HG02678 (cell line): ENCODE results near the gene CCT3.
A peak's percentile ranks its signal among the peaks of the same experiment; 100 is the strongest.
"Not testable (repeated sequence)": the region's sequence is repeated elsewhere in the genome, so short reads cannot be mapped to it uniquely, and the experiment has no call there.

Experiments used
- ATAC-seq: cut with Tn5 transposase; IDR thresholded peaks from one replicate; pipeline ENCODE4 v1.9.1; 2021; ENCODE audit warnings: mild to moderate bottlenecking, moderate library complexity; ENCODE audit not compliant: unreplicated experiment

Gene CCT3

DNA sequence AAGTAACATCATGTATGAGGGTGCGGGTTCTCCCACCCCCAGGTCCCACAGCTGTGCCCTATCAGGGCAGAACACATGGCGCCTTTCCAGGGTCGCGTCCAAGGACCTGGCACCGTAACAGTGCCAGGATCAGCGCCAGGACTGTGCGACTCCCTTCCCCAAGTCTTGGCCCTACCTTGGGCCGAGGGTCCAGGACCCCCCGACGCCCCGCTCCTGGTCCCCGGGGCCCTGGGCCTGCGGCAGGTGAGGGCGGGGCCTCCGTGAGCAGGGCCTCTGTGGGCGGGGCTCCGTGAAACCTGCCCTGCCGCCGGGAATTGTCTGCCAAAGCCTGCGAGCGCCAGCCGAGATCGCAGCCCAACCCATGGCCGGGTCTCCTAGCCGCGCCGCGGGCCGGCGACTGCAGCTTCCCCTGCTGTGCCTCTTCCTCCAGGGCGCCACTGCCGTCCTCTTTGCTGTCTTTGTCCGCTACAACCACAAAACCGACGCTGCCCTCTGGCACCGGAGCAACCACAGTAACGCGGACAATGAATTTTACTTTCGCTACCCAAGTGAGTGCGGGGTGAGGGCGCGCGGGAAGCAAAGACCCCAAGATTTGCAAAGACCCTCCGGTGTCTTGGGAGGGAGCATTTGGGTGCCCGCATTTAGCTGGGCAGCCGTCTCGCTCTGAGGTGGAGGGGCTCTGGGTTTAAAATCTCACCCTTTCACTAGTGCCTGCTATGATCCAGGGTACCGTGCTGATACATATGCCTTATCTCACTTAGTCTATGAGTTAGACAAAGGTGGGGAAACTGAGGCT lies 31.0 kb upstream of the CCT3 start, which contains the start of gene RHBG:
Gene RHBG (plus strand): TSS at position 323 of the 796 bp plus-strand sequence. CDS start 39 bp downstream, at position 362.
- no peak for ATAC-seq

DNA sequence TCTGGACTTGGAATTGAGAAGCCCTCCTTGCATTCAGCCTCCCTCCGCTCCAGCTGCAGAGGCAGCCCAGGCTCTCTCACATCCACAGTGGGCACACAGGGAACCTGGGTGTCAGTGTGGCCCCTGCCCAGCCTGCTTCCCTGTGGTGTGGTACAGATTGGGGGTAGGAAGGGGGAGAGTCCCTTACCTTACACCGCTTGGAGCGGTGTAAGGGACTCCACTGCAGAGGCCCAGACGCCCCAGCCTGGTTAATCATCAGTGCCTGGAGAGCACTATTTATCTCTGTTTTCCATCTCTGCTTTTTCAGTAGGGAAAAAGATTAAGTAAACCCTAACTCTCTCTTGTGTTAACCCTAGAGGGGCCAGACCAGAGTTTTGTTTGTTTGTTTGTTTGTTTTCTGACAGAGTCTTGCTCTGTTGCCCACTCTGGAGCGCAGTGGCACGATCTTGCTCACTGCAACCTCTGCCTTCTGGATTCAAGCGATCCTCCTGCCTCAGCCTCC lies 30.1 kb upstream of the CCT3 start:
- no peak for ATAC-seq

DNA sequence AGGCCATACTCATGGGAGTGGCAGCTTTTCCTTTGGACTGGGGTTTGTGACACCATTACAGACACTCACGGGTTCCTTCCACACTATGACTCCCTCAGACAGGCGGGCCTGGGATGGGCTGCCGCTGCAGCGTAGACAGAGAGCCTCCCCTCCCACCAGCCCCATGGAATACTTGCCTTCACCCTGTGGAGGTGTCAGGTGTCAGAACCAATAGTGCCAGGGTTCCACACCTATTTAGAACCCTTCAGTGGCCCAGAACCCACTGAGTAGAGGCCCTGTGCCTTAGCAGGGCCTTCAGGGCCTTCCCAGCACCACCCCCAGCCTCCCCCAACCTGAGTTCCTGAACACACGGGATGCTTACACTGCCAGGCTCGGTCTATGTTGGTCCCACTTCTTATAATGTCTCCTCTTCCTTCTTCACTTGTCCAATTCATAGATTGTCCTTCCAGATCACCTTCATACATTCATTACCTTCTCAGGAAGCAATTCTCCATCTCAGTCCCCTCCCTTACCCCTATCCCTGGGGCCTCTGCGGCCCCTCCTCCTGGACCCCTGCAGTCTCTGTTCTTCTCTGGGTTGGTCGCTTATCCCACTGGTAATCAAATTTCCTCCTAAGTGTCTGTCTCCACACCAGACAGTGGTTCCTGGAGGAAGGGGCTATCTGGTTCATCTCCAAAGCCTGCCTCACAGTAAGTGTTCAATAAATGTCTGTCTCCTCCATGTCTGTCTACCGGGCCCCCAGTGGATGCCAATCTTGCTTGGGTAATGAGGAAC lies 29.5 kb upstream of the CCT3 start:
- no peak for ATAC-seq

DNA sequence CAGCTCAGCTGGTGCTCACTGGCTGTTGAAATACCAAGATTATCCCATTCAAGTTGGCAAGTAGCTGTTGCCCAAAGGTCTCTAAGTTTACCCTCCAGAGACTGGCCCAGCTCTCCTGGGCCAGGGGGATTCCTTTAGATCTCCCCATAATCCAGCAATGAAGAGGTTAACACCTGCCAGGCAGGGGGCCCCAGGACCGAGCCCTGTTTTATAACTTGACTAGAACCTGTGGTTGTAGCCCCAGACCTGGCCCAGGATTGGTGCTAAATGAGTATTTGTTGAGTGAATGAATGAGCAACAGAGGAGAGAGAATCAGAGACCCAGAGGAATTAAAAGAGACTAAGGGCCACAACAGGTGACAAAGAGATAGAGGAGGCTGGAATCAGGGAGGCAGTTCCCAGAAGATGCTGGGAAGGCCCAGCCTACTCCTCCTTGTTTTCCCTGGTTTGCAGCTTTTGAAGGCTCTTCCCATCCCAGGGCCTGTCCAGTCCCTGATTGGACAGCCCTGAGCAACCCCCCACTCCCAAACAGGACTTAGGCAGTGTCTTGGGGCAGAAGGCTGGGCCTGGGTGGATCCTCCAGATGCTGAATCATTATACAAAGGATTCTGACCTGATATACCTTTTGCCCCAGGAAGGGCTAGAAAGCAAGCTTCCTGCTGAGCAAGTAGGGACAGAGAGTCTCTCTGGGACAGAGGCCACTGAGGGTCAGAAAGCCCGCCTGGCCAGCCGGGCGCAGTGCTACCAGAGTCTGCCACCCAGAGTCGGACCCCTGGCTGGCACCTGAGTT lies 28.5 kb upstream of the CCT3 start:
- ATAC-seq = no peak

DNA sequence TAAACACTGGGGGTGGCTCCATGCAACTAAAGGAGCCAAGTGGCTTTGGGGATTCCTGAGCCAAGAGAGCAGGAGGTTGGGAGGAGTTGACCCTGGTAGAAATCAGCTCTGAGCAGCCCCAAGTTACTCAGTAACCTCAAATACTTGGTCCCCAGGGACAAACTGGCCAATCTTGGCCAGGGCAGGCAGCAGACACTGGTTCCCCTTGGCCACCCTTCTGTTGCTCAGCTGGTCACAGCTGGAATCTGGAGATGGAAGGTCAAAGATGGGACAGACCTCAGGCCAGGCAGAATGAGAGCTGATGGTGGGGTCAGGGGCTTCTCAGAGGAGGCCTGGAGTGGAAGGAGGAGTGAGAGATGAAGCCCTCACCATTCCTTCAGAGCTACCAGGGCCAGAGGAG lies 27.7 kb upstream of the CCT3 start:
- no peak for ATAC-seq

DNA sequence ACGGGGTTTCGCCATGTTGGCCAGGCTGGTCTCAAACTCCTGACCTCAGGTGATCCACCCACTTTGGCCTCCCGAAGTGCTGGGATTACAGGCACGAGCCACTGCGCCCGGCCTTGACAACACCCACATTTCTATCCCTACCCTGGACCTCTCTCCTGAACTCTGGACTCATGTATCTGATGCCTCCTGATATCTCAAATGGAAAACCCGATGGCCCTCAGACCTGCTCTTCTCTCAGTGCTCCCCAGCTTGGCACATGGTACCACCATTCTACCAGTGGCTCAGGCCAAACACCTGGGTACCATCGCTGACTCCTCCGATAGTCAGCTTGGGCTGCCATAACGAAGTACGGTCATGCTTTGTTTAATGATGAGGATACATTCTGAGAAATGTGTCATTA lies 22.4 kb upstream of the CCT3 start:
- no peak for ATAC-seq

DNA sequence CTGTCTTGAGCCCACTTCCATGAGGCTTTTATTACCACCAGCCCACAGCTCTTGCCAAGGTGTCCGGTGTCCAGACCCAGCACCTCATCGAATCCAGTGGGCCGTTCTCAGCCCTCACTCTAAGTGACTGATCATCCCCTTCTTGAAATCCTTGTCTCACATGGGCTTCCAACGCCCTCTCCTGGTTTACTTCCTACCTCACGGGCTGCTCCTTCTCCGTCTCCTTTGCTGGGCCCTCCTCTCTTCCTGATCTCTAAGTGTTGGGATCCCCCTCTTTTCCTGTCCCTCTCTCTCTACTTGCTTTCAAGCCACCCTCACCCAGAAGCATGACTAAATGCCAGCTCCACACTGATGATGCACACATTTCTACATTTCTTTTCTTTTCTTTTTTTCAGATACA lies 21.9 kb upstream of the CCT3 start:
- no peak for ATAC-seq

DNA sequence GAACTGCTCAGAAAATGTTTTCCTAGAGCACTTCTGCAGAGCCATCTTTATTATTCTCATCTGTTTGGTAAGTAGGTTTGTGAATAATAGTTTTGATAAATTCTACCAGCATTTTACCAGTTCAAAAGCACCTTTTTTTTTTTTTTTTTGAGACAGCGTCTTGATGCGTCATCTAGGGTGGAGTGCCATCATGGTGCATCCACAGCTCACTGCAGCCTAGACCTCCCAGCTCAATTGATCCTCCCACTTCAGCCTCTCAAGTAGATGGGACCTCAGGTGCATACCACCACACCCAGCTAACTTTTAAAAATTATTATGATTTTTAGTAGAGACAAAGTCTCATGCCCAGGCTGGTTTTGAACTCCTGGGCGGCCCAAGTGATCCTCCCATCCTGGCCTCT lies 21.2 kb upstream of the CCT3 start:
- no peak for ATAC-seq

DNA sequence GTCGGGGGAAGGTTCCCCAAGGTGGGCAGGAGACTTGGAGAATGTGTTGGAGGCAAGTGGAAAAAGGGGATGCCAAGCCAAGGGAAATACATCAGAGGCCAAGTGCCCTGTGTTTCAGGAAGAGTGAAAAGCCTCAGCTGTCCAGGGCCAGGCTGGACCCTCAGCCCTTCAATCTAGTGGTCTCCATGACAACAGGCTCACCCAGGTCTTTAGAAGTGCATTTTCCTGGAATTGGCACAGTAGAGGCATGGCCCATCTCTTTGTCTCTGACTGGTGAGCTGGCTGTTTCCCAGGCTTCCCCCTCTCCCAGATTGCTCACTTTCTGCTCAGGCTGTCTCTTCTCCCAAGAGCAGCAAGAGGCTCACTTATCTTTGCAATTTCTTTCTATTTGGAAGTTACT lies 20.5 kb upstream of the CCT3 start:
- no peak for ATAC-seq

DNA sequence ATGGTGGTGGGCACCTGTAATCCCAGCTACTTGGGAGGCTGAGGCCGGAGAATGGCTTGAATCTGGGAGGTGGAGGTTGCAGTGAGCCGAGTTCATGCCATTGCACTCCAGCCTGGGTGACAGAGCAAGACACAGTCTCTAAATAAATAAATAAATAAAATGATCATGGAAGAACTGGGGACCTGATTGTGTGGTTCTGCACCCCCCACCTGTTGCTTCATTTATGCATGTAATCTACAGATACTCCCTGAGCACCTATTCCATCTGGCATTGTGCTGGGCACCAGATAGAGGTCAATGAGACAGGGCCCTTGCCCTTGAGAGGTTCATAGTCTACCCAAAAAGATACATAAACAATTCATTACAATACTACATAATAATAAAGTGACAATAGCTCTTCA lies 19.9 kb upstream of the CCT3 start:
- no peak for ATAC-seq

DNA sequence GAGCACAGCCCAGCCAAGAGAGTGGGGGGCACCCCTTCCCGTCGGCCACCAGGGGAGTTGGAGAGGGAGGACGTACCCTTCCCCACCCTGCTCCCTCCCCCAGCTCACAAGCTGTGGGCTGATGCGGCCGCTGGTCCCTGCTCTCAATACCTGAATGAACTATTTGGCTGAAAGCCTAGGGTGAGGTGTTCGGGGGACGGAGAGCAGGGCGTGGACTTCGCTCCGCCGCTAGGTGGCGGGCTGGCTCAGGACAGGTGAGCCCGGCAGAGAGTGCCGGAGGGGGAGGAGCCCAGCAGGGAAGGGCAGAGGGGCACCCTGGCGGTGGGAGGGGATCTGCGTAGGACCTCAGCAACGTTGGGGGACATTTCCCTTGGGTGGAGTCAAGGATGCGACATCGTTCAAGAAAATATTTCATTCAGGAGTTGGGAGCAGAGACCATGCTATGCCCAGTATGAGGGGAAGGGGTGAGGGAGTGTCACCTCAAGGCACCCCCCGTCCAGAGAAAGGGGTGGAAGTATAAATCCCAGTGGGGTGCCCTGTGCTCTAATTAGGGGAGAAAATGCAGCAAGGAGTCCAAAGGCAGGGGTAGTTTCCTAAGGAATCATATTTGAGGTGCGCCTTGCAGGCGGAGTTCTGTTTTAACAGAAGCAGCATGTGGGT lies 18.9 kb upstream of the CCT3 start:
- peak; percentile 74 for ATAC-seq

DNA sequence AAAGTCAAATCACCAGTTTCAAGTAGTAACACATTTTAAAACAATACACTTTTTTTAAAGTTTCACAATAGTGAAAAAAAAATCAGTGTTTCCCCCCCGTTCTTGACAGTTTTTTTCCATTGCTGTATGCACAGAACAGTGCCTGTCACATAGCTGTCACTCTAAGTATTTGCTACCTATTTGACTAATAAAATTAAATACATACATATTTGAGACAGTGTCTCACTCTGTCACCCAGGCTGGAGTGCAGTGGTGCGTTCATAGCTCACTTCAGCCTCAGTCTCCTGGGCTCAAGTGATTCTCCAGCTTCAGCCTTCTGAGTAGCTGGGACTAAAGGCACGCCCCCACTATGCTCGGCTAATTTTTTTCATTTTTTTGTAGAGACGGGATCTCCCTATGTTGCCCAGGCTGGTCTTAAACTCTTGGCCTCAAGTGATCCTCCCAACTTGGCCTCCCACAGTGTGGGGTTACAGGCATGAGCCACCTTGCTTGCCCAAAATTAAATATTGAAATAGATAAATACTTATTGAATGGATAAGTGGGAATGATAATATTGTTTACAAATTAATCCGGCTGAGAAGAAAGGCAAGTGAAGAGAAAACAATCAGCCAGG lies 18.3 kb upstream of the CCT3 start:
- no peak for ATAC-seq

DNA sequence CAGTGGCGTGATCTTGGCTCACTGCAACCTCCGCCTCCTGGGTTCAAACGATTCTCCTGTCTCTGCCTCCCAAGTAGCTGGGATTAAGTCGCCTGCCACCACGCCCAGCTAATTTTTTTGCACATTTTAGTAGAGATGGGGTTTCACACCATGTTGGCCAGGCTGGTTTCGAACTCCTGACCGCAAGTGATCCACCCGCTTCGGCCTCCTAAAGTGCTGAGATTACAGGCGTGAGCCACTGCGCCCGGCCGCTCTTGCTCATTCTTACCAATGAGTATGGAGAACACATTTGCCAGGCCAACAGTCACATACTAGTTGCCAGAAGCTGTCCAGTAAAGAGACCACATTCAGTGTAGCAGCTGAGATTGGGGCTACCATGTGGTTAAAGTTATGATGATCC lies 14.4 kb upstream of the CCT3 start:
- ATAC-seq = not testable (repeated sequence)

DNA sequence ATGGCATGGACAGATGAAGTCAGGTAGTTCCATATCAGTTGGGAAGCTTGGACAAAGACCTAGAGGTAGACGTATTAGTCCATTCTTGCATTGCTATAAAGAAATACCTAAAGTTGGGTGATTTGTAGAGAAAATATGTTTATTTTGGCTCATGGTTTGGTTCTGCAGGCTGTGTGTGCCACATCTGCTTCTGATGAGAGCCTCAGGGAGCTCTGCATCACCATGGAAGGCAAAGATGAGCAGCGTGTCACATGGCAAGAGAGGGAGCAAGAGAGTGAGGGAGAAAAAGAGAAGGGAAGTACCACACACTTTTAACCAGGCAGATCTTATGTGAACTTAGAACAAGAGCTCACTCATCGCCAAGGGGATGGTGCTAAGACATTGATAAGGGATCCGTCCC lies 9.2 kb upstream of the CCT3 start:
- no peak for ATAC-seq

DNA sequence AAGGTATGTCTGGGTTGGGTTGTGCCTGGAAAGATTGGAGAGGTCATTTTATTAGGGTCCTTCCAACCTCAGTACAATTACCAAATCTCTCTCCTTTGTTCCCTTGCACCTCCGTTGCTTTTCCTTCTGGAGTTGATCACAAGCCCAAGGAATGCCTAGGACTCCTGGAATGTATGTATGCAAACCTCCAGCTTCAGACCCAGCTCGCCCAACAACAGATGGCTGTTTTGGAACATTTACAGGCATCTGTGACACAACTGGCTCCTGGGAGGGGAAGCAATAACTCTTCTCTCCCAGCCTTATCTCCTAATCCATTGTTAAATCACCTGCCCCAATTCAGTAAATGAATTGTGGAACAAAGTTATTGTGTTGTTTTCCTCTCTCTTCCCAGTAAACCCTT lies 8.5 kb upstream of the CCT3 start:
- no peak for ATAC-seq

DNA sequence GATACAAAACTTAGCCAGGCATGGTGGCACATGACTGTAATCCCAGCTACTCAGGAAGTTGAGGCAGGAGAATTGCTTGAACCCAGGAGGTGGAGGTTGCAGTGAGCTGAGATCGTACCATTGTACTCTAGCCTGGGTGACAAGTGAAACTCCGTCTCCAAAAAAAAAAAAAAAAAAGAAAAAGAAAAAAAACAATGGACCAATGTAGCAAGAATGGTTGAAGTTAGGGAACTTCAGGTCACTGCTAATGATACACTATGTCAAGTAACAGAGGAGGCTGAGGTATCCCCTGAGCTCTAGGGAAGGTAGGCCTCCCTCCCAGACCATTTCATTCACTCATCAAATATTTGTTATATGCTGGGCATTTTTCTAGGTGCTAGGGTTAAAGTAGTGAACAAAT lies 7.9 kb upstream of the CCT3 start:
- not testable (repeated sequence) for ATAC-seq

DNA sequence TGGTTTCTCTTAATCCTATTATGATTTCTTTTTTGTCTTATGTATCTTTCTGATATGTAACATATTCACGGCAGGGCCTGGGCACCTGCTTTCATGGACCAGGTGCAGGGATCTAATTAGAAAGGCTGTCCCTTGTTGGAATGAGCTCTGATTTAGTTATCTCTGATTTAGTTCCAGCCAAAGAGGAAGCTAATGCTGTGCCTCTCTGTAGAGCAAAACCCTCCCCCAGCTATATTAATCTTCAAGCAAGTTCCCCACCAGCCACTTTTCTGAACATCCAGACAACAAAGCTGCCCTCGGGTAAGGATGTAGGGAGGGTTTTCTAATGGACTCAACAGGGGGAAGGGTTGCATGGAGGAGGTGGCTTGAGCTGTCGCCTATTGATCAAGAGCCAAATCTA lies 6.3 kb upstream of the CCT3 start:
- ATAC-seq = no peak

DNA sequence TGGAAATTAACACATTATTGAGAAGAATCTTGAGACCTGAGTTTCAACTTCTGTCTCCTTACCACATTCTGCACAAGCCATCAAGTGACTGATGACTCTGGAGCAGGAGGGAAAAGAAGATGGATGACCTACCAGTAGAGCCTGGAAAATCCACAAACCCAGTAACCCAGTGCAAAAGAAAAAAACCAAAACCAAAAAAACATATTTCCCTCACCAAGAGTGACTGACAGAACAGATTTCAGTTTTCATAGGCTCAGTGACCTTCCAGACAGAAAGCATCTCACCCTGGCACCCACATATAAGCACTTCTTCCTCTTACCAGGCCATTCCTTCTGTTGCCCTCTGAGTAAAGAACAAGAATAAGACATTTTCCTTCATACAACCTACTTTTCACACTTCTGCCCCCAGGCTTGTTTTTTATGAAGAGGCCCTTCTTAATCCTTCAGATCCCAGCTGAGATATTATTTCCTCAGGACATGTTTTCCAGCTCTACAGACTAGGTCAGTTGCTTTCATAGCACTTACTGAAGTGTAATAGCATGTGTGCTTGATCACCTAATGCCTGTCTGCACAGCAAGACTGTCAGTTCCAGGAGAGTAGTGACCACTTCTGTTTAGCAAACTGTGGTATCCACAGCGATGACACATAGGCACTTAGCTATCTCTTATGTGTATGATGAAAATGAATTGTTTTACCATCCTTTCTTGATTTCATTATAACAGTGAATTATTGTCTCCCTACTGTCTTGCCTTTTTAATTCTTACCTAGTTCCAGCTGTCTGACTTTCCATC lies 4.3 kb upstream of the CCT3 start:
- ATAC-seq = no peak

DNA sequence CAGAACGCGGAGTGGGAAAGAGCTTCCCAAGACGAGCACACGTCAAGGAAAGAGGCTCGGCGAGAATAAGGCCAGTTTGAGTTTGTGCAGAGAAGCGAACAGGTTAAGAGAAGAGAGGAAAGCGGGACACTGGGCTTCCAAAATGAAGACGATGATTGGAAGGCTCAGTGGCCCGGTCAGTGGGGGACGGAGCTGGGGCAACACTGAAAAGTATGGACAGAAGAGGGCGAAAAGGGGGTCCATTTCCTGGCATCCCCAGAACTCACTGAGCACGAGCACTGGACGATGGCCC lies 258 bp downstream of the CCT3 start:
- no peak for ATAC-seq
